HG02884 (cell line): ENCODE data around the gene ZNF383.
"Not testable (repeated sequence)": the region's sequence is repeated elsewhere in the genome, so short reads cannot be mapped to it uniquely, and the experiment has no call there.

ENCODE experiments used
- ATAC-seq: cut with Tn5 transposase; IDR thresholded peaks from one replicate; pipeline ENCODE4 v1.9.1; 2021; ENCODE audit warnings: mild to moderate bottlenecking, moderate library complexity; ENCODE audit not compliant: unreplicated experiment

ZNF383 gene

GRCh38 chr19:37217775-37218591 lies at the start of gene ZNF383:
TSS of gene ZNF383 (plus strand) at chr19:37218214. CDS start at chr19:37230454, 12,240 bp downstream.
- ATAC-seq: peak; percentile 84

- ATAC-seq: peak; percentile 95
These were observed 45.3 kb upstream of the ZNF383 start, which contains the start of gene ZNF585A for GRCh38 chr19:37172368-37173366. TSS of gene ZNF585A (minus strand) at chr19:37172695. CDS start at chr19:37169910, 2,785 bp downstream.

DNA sequence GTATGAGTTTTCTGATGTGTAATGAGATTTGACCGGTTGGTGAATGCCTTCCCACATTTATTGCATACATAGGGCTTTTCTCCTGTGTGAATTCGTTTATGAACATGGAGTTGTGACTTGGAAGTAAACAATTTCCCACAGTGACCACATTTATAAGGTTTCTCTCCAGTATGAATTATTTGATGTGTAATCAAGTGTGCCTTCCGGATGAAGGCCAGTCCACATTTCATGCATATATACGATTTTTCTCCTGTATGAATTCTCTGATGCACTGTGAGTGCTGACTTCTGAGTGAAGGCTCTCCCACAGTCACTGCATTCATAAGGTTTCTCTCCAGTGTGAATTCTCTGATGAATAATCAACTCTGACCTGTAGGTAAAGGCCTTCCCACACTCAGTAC lies 31.9 kb upstream of the ZNF383 start:
- ATAC-seq: not testable (repeated sequence)

- ATAC-seq: not testable (repeated sequence)
These were observed 22.8 kb upstream of the ZNF383 start for GRCh38 chr19:37195248-37195647.

GRCh38 chr19:37197115-37197514 lies 20.9 kb upstream of the ZNF383 start:
- ATAC-seq: not testable (repeated sequence)

- no peak for ATAC-seq
These were observed 20.2 kb upstream of the ZNF383 start for GRCh38 chr19:37197768-37198167.

DNA sequence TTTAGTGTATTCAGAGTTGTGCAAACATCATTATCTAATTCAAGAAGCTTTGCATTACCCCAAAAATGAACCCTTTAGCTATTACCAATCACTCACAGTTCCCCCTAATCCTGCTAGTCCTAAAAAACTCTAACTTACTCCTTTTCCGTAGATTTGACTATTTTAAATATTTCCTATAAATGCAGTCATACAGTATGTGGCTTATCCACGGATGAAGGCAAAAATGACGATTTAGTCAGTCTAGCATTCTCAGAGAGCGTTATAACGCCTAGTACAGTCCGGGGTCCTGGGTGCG lies 587 bp upstream of the ZNF383 start:
- ATAC-seq: no peak

GRCh38 chr19:37218592-37218935 lies 550 bp downstream of the ZNF383 start:
- no peak for ATAC-seq

DNA sequence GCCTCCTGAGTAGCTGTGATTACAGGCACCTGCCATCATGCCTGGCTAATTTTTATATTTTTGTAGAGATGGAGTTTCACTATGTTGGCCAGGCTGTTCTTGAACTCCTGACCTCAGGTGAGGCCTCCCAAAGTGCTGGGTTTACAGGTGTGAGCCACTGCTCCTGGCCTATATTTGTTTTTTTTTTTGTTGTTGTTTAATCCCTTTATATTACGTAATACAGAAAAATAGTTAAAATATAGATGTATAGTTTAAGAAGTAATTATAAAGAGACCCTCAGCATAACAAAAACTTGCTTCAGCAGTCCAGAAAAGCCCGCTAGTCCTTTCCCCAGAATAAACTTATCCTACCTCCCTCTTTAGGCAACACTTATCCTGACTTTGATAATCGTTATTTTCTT lies 2.4 kb downstream of the ZNF383 start:
- ATAC-seq: no peak

- no peak for ATAC-seq
These were observed 3.1 kb downstream of the ZNF383 start for GRCh38 chr19:37221136-37221535.

GRCh38 chr19:37226248-37226647 lies 8.2 kb downstream of the ZNF383 start:
- no peak for ATAC-seq

DNA sequence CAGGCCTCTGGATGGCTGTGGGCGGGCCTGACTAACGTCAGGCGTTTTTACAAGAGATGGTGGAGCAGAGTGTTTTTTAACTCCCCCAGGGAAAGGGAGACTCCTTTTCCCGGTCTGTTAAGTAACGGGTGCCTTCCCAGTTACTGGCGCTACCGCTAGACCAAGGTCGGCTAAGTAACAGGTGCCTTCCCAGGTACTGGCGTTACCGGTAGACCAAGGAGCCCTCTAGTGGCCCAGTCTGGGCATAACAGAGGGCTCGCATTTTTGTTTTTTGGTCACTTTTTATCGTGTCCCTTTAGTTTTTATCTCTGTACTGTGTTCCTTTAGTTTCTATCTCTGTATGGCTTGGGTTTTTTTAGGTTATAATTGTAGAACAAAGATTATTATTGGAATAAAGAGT lies 10.0 kb downstream of the ZNF383 start:
- ATAC-seq: no peak

DNA sequence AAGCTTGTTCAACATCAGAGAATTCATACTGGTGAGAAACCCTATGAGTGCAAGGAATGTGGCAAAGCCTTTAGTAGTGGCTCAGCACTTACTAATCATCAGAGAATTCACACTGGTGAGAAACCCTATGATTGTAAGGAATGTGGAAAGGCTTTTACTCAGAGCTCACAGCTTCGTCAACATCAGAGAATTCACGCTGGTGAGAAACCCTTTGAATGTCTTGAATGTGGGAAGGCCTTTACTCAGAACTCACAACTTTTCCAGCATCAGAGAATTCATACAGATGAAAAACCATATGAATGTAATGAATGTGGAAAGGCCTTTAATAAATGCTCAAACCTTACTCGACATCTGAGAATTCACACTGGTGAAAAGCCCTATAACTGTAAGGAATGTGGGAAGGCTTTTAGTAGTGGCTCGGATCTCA lies 25.2 kb downstream of the ZNF383 start:
- no peak for ATAC-seq

GRCh38 chr19:37251308-37252229 lies 33.6 kb downstream of the ZNF383 start:
- ATAC-seq: no peak

GRCh38 chr19:37263028-37263427 lies 45.0 kb downstream of the ZNF383 start:
- not testable (repeated sequence) for ATAC-seq

DNA sequence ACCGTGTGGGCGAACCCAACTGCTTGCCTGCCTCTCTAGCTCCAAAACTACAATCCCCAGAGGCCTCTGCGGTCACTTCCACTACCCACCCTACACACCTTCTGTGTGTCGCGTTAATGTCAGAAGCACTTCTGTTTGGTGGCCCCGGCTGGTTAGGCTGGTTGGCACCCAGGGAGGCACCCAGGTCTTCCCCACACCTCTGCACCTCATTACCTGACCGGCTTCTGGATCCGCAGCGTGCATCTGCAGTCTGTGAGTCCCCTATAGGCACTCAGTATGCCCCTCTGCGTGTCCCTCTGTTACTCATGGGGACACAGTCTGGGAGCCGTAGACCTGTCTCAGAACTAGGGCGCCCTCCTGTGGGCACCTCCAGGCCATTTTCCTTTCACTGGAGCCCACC lies 49.0 kb downstream of the ZNF383 start:
- ATAC-seq: not testable (repeated sequence)

- not testable (repeated sequence) for ATAC-seq
These were observed 49.7 kb downstream of the ZNF383 start for GRCh38 chr19:37267755-37268154.

- not testable (repeated sequence) for ATAC-seq
These were observed 62.6 kb downstream of the ZNF383 start for GRCh38 chr19:37280656-37281055.

DNA sequence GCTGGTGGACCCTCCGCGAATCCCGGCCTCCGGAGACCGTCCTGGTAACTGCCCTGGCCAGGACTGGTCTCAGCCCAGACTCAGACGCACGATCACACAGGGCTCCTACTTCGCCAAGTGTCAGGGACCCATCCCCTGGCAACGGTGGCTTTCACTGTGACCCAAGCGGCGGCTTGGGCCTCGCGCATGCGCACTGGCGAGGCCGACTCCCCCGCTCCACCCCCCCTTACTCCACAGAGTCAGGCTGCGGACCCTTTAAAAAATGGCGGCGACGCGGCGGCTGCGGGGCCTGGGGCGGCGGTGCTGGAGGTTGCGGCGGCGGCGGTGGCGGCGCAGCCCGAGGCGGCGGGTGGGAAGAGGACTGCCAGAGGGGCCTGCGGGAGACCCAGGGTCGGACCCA lies 66.0 kb downstream of the ZNF383 start:
- ATAC-seq: not testable (repeated sequence)

- not testable (repeated sequence) for ATAC-seq
These were observed 71.2 kb downstream of the ZNF383 start for GRCh38 chr19:37289229-37289628.
